Activated CD4-positive, alpha-beta T cell treated with anti-CD3 and anti-CD28 coated beads, Interleukin-10, Interleukin-2, amounts not matched to agents 100 ng/mL and 50 ng/mL, durations not matched to agents 16 hours and 8 hours (primary cell): ENCODE data around the gene SEC31B.
A peak's percentile ranks its signal among the peaks of the same experiment; 100 is the strongest.

Experiments
- DNase-seq: peaks from one replicate; pipeline ENCODE4 v3.0.0-alpha.2; 2020

The SEC31B gene

GRCh38 chr10:100528921-100529474, 9.3 kb upstream of the SEC31B start:
- DNase-seq = no peak

GRCh38 chr10:100528123-100528886, 8.6 kb upstream of the SEC31B start:
- DNase-seq = peak; percentile 60

GRCh38 chr10:100524638-100525037, 5.0 kb upstream of the SEC31B start:
- DNase-seq = no peak

GRCh38 chr10:100524206-100524605, 4.5 kb upstream of the SEC31B start:
- DNase-seq = no peak

GRCh38 chr10:100522945-100523344, 3.3 kb upstream of the SEC31B start:
- no peak for DNase-seq

GRCh38 chr10:100522107-100522801, 2.6 kb upstream of the SEC31B start:
- no peak for DNase-seq

GRCh38 chr10:100520811-100521210, 1.1 kb upstream of the SEC31B start:
- no peak for DNase-seq

- DNase-seq = peak; percentile 70
Measured at GRCh38 chr10:100518761-100519241, 860 bp downstream of the SEC31B start.

- no peak for DNase-seq
Measured at GRCh38 chr10:100516847-100517246, 2.8 kb downstream of the SEC31B start.

GRCh38 chr10:100515612-100516011, 4.0 kb downstream of the SEC31B start:
- DNase-seq = no peak

- peak; percentile 95 for DNase-seq
Measured at GRCh38 chr10:100510533-100511308, 8.9 kb downstream of the SEC31B start.

GRCh38 chr10:100509241-100509840, 10.3 kb downstream of the SEC31B start:
- peak; percentile 90 for DNase-seq

- DNase-seq = peak; percentile 86
Measured at GRCh38 chr10:100508691-100509150, 10.9 kb downstream of the SEC31B start.

- DNase-seq = peak; percentile 54
Measured at GRCh38 chr10:100508266-100508665, 11.4 kb downstream of the SEC31B start.

- DNase-seq = peak; percentile 17
Measured at GRCh38 chr10:100507357-100507732, 12.3 kb downstream of the SEC31B start.

- peak; percentile 77 for DNase-seq
Measured at GRCh38 chr10:100506596-100507356, 12.9 kb downstream of the SEC31B start.

GRCh38 chr10:100505164-100505563, 14.5 kb downstream of the SEC31B start:
- DNase-seq = no peak

- DNase-seq = no peak
Measured at GRCh38 chr10:100504096-100504495, 15.6 kb downstream of the SEC31B start.

- DNase-seq = no peak
Measured at GRCh38 chr10:100502926-100503494, 16.7 kb downstream of the SEC31B start.

GRCh38 chr10:100501423-100501822, 18.2 kb downstream of the SEC31B start:
- DNase-seq = no peak

GRCh38 chr10:100498059-100498458, 21.6 kb downstream of the SEC31B start:
- DNase-seq = no peak
